HUDEP-2 (cell line): Measurements from ENCODE around the gene SPINK14.

Experiments
- DNase-seq, 76 experiments: peaks; one replicate each; lab custom pipeline; 2025; ENCODE audit not compliant: unreplicated experiment in 76 of 76; lab: John Stamatoyannopoulos, UW

SPINK14 gene

GRCh38 chr5:148168246-148168645 is at the start of gene SPINK14:
SPINK14 (plus strand) TSS chr5:148168546; CDS start chr5:148169733, 1,187 bp downstream.
- DNase-seq = no peak

GRCh38 chr5:148120317-148120716 is 48.0 kb upstream of the SPINK14 start:
- no peak for DNase-seq

- peak in 1 of 76 experiments; percentile 1 for DNase-seq
Observed at GRCh38 chr5:148125641-148126040, 42.7 kb upstream of the SPINK14 start.

GRCh38 chr5:148135091-148136048 is 33.0 kb upstream of the SPINK14 start:
- no peak for DNase-seq

- DNase-seq = no peak
Observed at GRCh38 chr5:148140846-148141245, 27.5 kb upstream of the SPINK14 start.

GRCh38 chr5:148141645-148142044 is 26.7 kb upstream of the SPINK14 start:
- DNase-seq = no peak

GRCh38 chr5:148145916-148146315 is 22.4 kb upstream of the SPINK14 start:
- no peak for DNase-seq

GRCh38 chr5:148146487-148146886 is 21.9 kb upstream of the SPINK14 start:
- no peak for DNase-seq

- DNase-seq = no peak
Observed at GRCh38 chr5:148147415-148147814, 20.9 kb upstream of the SPINK14 start.

- no peak for DNase-seq
Observed at GRCh38 chr5:148151872-148152271, 16.5 kb upstream of the SPINK14 start.

- no peak for DNase-seq
Observed at GRCh38 chr5:148152781-148153180, 15.6 kb upstream of the SPINK14 start.

GRCh38 chr5:148156609-148157008 is 11.7 kb upstream of the SPINK14 start:
- no peak for DNase-seq

GRCh38 chr5:148162038-148162437 is 6.3 kb upstream of the SPINK14 start:
- DNase-seq = no peak

GRCh38 chr5:148163345-148163744 is 5.0 kb upstream of the SPINK14 start:
- no peak for DNase-seq

- DNase-seq = no peak
Observed at GRCh38 chr5:148166550-148167283, 1.6 kb upstream of the SPINK14 start.

- DNase-seq = no peak
Observed at GRCh38 chr5:148172377-148172776, 4.0 kb downstream of the SPINK14 start.

- no peak for DNase-seq
Observed at GRCh38 chr5:148176480-148176879, 8.1 kb downstream of the SPINK14 start.

GRCh38 chr5:148177207-148177606 is 8.9 kb downstream of the SPINK14 start:
- no peak for DNase-seq

GRCh38 chr5:148179234-148179824 is 11.0 kb downstream of the SPINK14 start:
- peak in 20 of 76 experiments; percentile 1 to 34 (median 17) for DNase-seq

- DNase-seq = no peak
Observed at GRCh38 chr5:148186248-148187003, 18.1 kb downstream of the SPINK14 start.
